A549 (cell line): ENCODE measurements around the gene GTPBP3. TPM values are rescaled to one million over a fixed set of nuclear protein-coding genes. Genes with fewer than 3 reads are reported as not detected.
A peak's percentile ranks its signal among the peaks of the same experiment; 100 is the strongest.

ENCODE experiments used
- ATAC-seq, 2 experiments: fragments of 200-7000 bp in 1 of 2; fragments of >200 bp in 1 of 2; cut with Nextera tagmentation in 1 of 2; cut with Tn5 transposase in 1 of 2; 3 replicates each; pipeline versions ENCODE4 v1.8.0 to v1.9.1; 2018 to 2020; ENCODE audit warnings: mild to moderate bottlenecking in 1 of 2, moderate library complexity in 1 of 2
- CTCF ChIA-PET: fragments of 300-600 bp; sonication (Branson Sonifier 250); formaldehyde crosslinking; extraction: SDS; loops from one replicate; lab custom pipeline; 2021; ENCODE audit warnings: antibody characterized with exemption, inconsistent platforms; lab: Yijun Ruan, JAX
- POLR2A ChIA-PET: fragments of 350-600 bp; formaldehyde crosslinking; extraction: SDS; loops from one replicate; lab custom pipeline; 2021; ENCODE audit warnings: antibody characterized with exemption, inconsistent platforms; lab: Yijun Ruan, JAX
- DNase-seq, 2 experiments: peaks; one replicate each; pipeline versions ENCODE4 v3.0.0 to v3.0.0-alpha.2; 2011 to 2016; ENCODE audit warnings: low read depth in 1 of 2, low spot score in 1 of 2
- FAIRE-seq: peaks from 2 replicates; lab custom pipeline; 2011; peaks lifted over from hg19 to GRCh38; lab: Jason Lieb, UNC
- H3K27ac ChIP-seq, 2 experiments: fragments of >200 bp; sonication (Bioruptor Twin); formaldehyde crosslinking; 3 replicates each; pipeline ENCODE4 v1.5.1; 2016 to 2017
- H3K4me1 ChIP-seq: fragments of >200 bp; sonication (Bioruptor Twin); formaldehyde crosslinking; 3 replicates; pipeline ENCODE4 v1.6.1; 2016
- H3K4me2 ChIP-seq: fragments of >200 bp; sonication (Bioruptor Twin); formaldehyde crosslinking; 3 replicates; pipeline ENCODE4 v1.6.1; 2016
- H3K4me3 ChIP-seq: fragments of >200 bp; sonication (Bioruptor Twin); formaldehyde crosslinking; 3 replicates; pipeline ENCODE4 v1.5.1; 2016
- H3K9me3 ChIP-seq: fragments of >200 bp; sonication (Bioruptor Twin); formaldehyde crosslinking; 3 replicates; pipeline ENCODE4 v1.6.1; 2016
- BHLHE40 ChIP-seq: IDR thresholded peaks from 2 replicates; pipeline ENCODE4 v1.6.1; 2012; ENCODE audit warnings: low read depth, low read length, inconsistent platforms
- CEBPB ChIP-seq, 2 experiments: fragments of >200 bp in 1 of 2; sonication (Bioruptor Twin) in 1 of 2; formaldehyde crosslinking in 1 of 2; IDR thresholded peaks; 2 replicates each; pipeline ENCODE4 v1.6.1; 2012 to 2016
- CHD4 ChIP-seq: fragments of 200-600 bp; sonication (generic); IDR thresholded peaks from 2 replicates; pipeline ENCODE4 v1.6.1; 2016; ENCODE audit warnings: antibody characterized with exemption, mild to moderate bottlenecking, borderline replicate concordance
- E2F6 ChIP-seq: IDR thresholded peaks from 2 replicates; pipeline ENCODE4 v1.6.1; 2012; ENCODE audit warnings: low read depth, borderline replicate concordance
- EHMT2 ChIP-seq: fragments of 200-600 bp; sonication (generic); IDR thresholded peaks from 2 replicates; pipeline ENCODE4 v1.6.1; 2016; ENCODE audit warnings: antibody characterized with exemption, low read depth, mild to moderate bottlenecking, moderate library complexity
- ESRRA ChIP-seq: fragments of 150-350 bp; IDR thresholded peaks from 2 replicates; pipeline ENCODE4 v1.6.1; 2014; ENCODE audit warnings: mild to moderate bottlenecking, low read length, borderline replicate concordance
- FOSL2 ChIP-seq, 2 experiments: fragments of 450-650 bp in 1 of 2; fragments of >200 bp in 1 of 2; sonication (Bioruptor Twin) in 1 of 2; formaldehyde crosslinking; IDR thresholded peaks; 2 replicates each; pipeline versions ENCODE4 v1.5.0 to v1.6.1; 2016 to 2020; ENCODE audit warnings: mild to moderate bottlenecking in 1 of 2, moderate library complexity in 1 of 2
- FOXS1 ChIP-seq: fragments of 250-450 bp; sonication (Bioruptor Pico); IDR thresholded peaks from 2 replicates; pipeline ENCODE4 v1.5.0; 2020; ENCODE audit warnings: mild to moderate bottlenecking, moderate library complexity
- HDAC2 ChIP-seq: fragments of 200-600 bp; sonication (generic); IDR thresholded peaks from 2 replicates; pipeline ENCODE4 v1.6.1; 2016
- HMGXB4 ChIP-seq: fragments of 250-450 bp; sonication (Bioruptor Pico); IDR thresholded peaks from 2 replicates; pipeline ENCODE4 v1.5.0; 2021; ENCODE audit warnings: mild to moderate bottlenecking, moderate library complexity, borderline replicate concordance
- HOXA7 ChIP-seq: fragments of 250-450 bp; sonication (Bioruptor Pico); IDR thresholded peaks from 2 replicates; pipeline ENCODE4 v1.5.0; 2020; ENCODE audit warnings: mild to moderate bottlenecking, moderate library complexity
- JUN ChIP-seq, 2 experiments: fragments of >200 bp; sonication (Bioruptor Twin); formaldehyde crosslinking; IDR thresholded peaks; 2 replicates in 1 of 2; 3 replicates in 1 of 2; pipeline ENCODE4 v1.6.1; 2016 to 2017
- JUNB ChIP-seq: fragments of >200 bp; sonication (Bioruptor Twin); formaldehyde crosslinking; IDR thresholded peaks from 2 replicates; pipeline ENCODE4 v1.6.1; 2016
- KDM5A ChIP-seq: fragments of 200-600 bp; sonication (generic); IDR thresholded peaks from 2 replicates; pipeline ENCODE4 v1.6.1; 2016; ENCODE audit warnings: antibody characterized with exemption, mild to moderate bottlenecking
- MAFK ChIP-seq: fragments of 450-650 bp; IDR thresholded peaks from 2 replicates; pipeline ENCODE4 v1.6.1; 2014; ENCODE audit not compliant: partially characterized antibody
- NFE2L2 ChIP-seq: fragments of 150-350 bp; conservative IDR thresholded peaks from 2 replicates; pipeline ENCODE4 v1.6.1; 2014; ENCODE audit warnings: low read length
- NPAS2 ChIP-seq: fragments of 250-450 bp; sonication (Bioruptor Pico); IDR thresholded peaks from 2 replicates; pipeline ENCODE4 v1.8.0; 2022; ENCODE audit warnings: mild to moderate bottlenecking, moderate library complexity, borderline replicate concordance
- POLR2AphosphoS2 ChIP-seq: conservative IDR thresholded peaks from 2 replicates; pipeline ENCODE4 v1.6.1; 2012; ENCODE audit warnings: low read length, improper control_type of control experiment, inconsistent platforms
- RAD21 ChIP-seq, 2 experiments: fragments of >200 bp in 1 of 2; sonication (Bioruptor Twin) in 1 of 2; formaldehyde crosslinking in 1 of 2; IDR thresholded peaks in 1 of 2; conservative IDR thresholded peaks in 1 of 2; 2 replicates in 1 of 2; 3 replicates in 1 of 2; pipeline ENCODE4 v1.6.1; 2012 to 2018; ENCODE audit warnings: inconsistent platforms in 1 of 2
- RARB ChIP-seq: fragments of 250-450 bp; sonication (Bioruptor Pico); IDR thresholded peaks from 2 replicates; pipeline ENCODE4 v1.8.0; 2021; ENCODE audit warnings: mild to moderate bottlenecking, moderate library complexity
- RCOR1 ChIP-seq: fragments of 150-350 bp; IDR thresholded peaks from 2 replicates; pipeline ENCODE4 v1.6.1; 2014; ENCODE audit warnings: antibody characterized with exemption, low read length, low read depth
- SMC3 ChIP-seq: fragments of >200 bp; sonication (Bioruptor Twin); formaldehyde crosslinking; IDR thresholded peaks from 3 replicates; pipeline ENCODE4 v1.6.1; 2018; ENCODE audit warnings: inconsistent platforms
- TFCP2L1 ChIP-seq: fragments of 250-450 bp; sonication (Bioruptor Pico); IDR thresholded peaks from 2 replicates; pipeline ENCODE4 v1.5.0; 2021; ENCODE audit warnings: mild to moderate bottlenecking
- TP53 ChIP-seq: fragments of 250-450 bp; sonication (Bioruptor Pico); IDR thresholded peaks from 2 replicates; pipeline ENCODE4 v1.5.0; 2021; ENCODE audit warnings: mild to moderate bottlenecking, moderate library complexity
- USF2 ChIP-seq: fragments of 450-650 bp; IDR thresholded peaks from 2 replicates; pipeline ENCODE4 v1.6.1; 2014; ENCODE audit warnings: antibody characterized with exemption
- ZC3H11A ChIP-seq: fragments of 450-650 bp; IDR thresholded peaks from 2 replicates; pipeline ENCODE4 v1.6.1; 2014; ENCODE audit warnings: antibody characterized with exemption, mild to moderate bottlenecking
- ZFP36 ChIP-seq: fragments of 450-650 bp; IDR thresholded peaks from 2 replicates; pipeline ENCODE4 v1.6.1; 2014; ENCODE audit warnings: borderline replicate concordance; ENCODE audit not compliant: partially characterized antibody
- ZNF302 ChIP-seq: fragments of 250-450 bp; sonication (Bioruptor Pico); IDR thresholded peaks from 2 replicates; pipeline ENCODE4 v1.9.0; 2021; ENCODE audit warnings: inconsistent platforms, mild to moderate bottlenecking, moderate library complexity
- ZSCAN20 ChIP-seq: fragments of 250-450 bp; sonication (Bioruptor Pico); IDR thresholded peaks from 2 replicates; pipeline ENCODE4 v1.8.0; 2022; ENCODE audit warnings: mild to moderate bottlenecking, moderate library complexity
- WGBS: methylation state at CpG from one replicate; pipeline ENCODE4 v1.1.6; 2017; ENCODE audit errors: missing lambda C conversion rate; 5-methylcytosine and 5-hydroxymethylcytosine counted together
- polyA plus RNA-seq, 4 experiments: library from polyadenylated mRNA; depleted of rRNA in 3 of 4; stranded (reverse); fragments of >200 nt; fragmentation: RNase III in 1 of 4; extraction: RNeasy Plus Mini Kit Qiagen cat#74134 plus additional on column Dnase treatment in 1 of 4; gene quantifications; 2 replicates in 3 of 4; 3 replicates in 1 of 4; pipeline ENCODE4 v1.2.3, GENCODE V29; 2011 to 2017
- TF ChIP-seq, protein P1 (sequence below): fragments of 150-350 bp; IDR thresholded peaks from 2 replicates; pipeline ENCODE4 v1.6.1; 2014; ENCODE audit warnings: low read depth, mild to moderate bottlenecking, low read length
- TF ChIP-seq, protein P2 (sequence below): fragments of >200 bp; sonication (Bioruptor Twin); formaldehyde crosslinking; IDR thresholded peaks from 3 replicates; pipeline ENCODE4 v1.5.1; 2016

GTPBP3 gene
- polyA plus RNA-seq, 2 of the 4 experiments (the other 2 are of a cell fraction), result 10.6 to 19.3 TPM

DNA sequence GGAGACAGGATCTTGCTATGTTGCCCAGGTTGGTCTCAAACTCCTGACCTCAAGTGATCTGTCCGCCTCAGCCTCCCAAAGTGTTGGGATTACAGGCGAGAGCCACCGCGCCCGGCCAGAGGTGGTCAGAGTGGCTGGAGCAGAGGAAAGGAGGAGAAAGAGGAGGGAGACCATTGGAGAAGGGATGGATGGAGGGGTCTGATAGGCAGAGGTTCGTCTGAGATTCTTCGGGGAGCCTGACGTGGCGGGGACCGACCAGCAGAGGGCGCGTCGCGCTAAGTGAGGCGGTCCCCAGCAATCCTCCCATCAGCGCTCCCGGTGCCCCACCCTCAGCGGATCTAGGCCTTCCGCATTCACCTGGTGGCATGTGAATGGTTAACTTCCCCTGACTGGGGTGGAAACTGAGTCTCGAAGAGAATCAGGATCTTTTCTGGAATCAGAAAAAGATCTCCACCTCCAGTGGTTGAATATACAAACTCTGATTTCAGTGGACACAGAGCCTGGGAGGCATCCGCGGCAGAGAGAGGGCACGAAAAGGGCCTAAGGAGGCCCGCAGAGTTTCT lies 8.8 kb downstream of the GTPBP3 start:
- POLR2A ChIA-PET, result no interaction called here
- no peaks in the 10 kb centered on the region for H3K9me3 ChIP-seq
- peak overlapping the region in 1 of 2 experiments; percentile 54; a peak in 3 of 6 replicates for H3K27ac ChIP-seq
- DNase-seq, result peak; percentile 58 to 67
- CTCF ChIA-PET, result interaction anchor here (0.7 to 10.8 kb wide), 8 partner anchors 8 to 470 kb away, joined by 3 to 111 read pairs (median 3); partner anchors contain the start of gene MRPL34
- peak; percentile 84 to 95 for ATAC-seq
- 20% methylated on average over 16 of the region's 24 CpGs for WGBS
- peaks cover 7% of the 10 kb centered on the region for H3K4me1 ChIP-seq
- H3K4me3 ChIP-seq, result no peak overlapping the region
- no peak for FAIRE-seq
- no peak overlapping the region for H3K4me2 ChIP-seq
- no peak for TF ChIP-seq BHLHE40
- no peak for TF ChIP-seq CHD4
- TF ChIP-seq HDAC2, result no peak
- TF ChIP-seq, protein P1, sequence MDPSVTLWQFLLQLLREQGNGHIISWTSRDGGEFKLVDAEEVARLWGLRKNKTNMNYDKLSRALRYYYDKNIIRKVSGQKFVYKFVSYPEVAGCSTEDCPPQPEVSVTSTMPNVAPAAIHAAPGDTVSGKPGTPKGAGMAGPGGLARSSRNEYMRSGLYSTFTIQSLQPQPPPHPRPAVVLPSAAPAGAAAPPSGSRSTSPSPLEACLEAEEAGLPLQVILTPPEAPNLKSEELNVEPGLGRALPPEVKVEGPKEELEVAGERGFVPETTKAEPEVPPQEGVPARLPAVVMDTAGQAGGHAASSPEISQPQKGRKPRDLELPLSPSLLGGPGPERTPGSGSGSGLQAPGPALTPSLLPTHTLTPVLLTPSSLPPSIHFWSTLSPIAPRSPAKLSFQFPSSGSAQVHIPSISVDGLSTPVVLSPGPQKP, result no peak
- TF ChIP-seq NPAS2 (CRISPR knock-in tag), result no peak
- TF ChIP-seq CEBPB (IDR thresholded peaks at IDR 0.05), result no peak
- TF ChIP-seq TFCP2L1 (CRISPR knock-in tag), result no peak
- TF ChIP-seq, protein P2, sequence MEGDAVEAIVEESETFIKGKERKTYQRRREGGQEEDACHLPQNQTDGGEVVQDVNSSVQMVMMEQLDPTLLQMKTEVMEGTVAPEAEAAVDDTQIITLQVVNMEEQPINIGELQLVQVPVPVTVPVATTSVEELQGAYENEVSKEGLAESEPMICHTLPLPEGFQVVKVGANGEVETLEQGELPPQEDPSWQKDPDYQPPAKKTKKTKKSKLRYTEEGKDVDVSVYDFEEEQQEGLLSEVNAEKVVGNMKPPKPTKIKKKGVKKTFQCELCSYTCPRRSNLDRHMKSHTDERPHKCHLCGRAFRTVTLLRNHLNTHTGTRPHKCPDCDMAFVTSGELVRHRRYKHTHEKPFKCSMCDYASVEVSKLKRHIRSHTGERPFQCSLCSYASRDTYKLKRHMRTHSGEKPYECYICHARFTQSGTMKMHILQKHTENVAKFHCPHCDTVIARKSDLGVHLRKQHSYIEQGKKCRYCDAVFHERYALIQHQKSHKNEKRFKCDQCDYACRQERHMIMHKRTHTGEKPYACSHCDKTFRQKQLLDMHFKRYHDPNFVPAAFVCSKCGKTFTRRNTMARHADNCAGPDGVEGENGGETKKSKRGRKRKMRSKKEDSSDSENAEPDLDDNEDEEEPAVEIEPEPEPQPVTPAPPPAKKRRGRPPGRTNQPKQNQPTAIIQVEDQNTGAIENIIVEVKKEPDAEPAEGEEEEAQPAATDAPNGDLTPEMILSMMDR, result peak; percentile 82
- no peak for TF ChIP-seq ZNF302 (CRISPR knock-in tag)
- no peak for TF ChIP-seq ESRRA
- TF ChIP-seq RAD21 (conservative IDR thresholded peaks at IDR 0.05 in 1 of 2, IDR thresholded peaks at IDR 0.05 in 1 of 2), result peak; percentile 70 to 78
- peak; percentile 90 for TF ChIP-seq SMC3
- no peak for TF ChIP-seq USF2
- no peak for TF ChIP-seq E2F6
- no peak for TF ChIP-seq ZSCAN20 (CRISPR knock-in tag)
- TF ChIP-seq KDM5A, result no peak
- TF ChIP-seq FOXS1, result no peak
- TF ChIP-seq JUN (IDR thresholded peaks at IDR 0.05), result no peak

- Histone ChIP-seq H3K4me1 (peaks cover 7% of the 10 kb centered on the region), H3K27ac (peak overlapping the region; percentile 17 to 48; a peak in 1 of 6 replicates), H3K4me3 (no peak overlapping the region), H3K9me3 (no peaks in the 10 kb centered on the region), H3K4me2 (no peak overlapping the region)
- no peak for DNase-seq
- TF ChIP-seq EHMT2 (no peak), POLR2AphosphoS2 (no peak), JUNB (no peak), ZSCAN20 (CRISPR knock-in tag) (no peak), TP53 (CRISPR knock-in tag) (no peak), MAFK (no peak), NPAS2 (CRISPR knock-in tag) (no peak), RARB (CRISPR knock-in tag) (no peak), HMGXB4 (no peak), FOSL2 (IDR thresholded peaks at IDR 0.05) (no peak), FOSL2 (CRISPR knock-in tag; IDR thresholded peaks at IDR 0.05) (no peak), ZC3H11A (no peak), ZFP36 (no peak), NFE2L2 (no peak), RCOR1 (no peak), HDAC2 (no peak), HOXA7 (CRISPR knock-in tag) (no peak)
- 47% methylated on average over 6 of the region's 6 CpGs for WGBS
- POLR2A ChIA-PET, result no interaction called here
- FAIRE-seq, result no peak
- no peak for ATAC-seq
- CTCF ChIA-PET, result interaction anchor here (0.9 to 10.8 kb wide), 6 partner anchors 9 to 119 kb away, joined by 3 to 111 read pairs (median 4); no protein-coding TSS in a partner anchor
These were observed 10.0 kb downstream of the GTPBP3 start for GRCh38 chr19:17347361-17347760.
